ENCODE measurements around the gene ALKAL2. TPM values are rescaled to one million over a fixed set of nuclear protein-coding genes. Genes with fewer than 3 reads are reported as not detected.

The ALKAL2 gene
- total and polyA plus RNA-seq, 2 of the 13 experiments (the other 11 are each of a cell fraction or from before 2014, with no cell fraction given) = 0.22 to 1.7 TPM

GRCh38 chr2:263774-264492 is 24.0 kb downstream of the ALKAL2 start, which contains the start of gene SH3YL1 (continued):
- TF ChIP-seq ZHX1 (CRISPR knock-in tag; IDR thresholded peaks at IDR 0.05; ENCODE audit: low read depth) = 0 out of 2 replicates have a peak, but pooled peaks have one; percentile 30
- TF ChIP-seq ZNF737 (CRISPR knock-in tag; IDR thresholded peaks at IDR 0.05; ENCODE audit: borderline replicate concordance) = no peak
- TF ChIP-seq ZZZ3 (CRISPR knock-in tag; IDR thresholded peaks at IDR 0.05; ENCODE audit: borderline replicate concordance) = no peak
- 0 out of 2 replicates have a peak, but pooled peaks have one; percentile 9 for TF ChIP-seq SAFB2 (CRISPR knock-in tag; IDR thresholded peaks at IDR 0.05; ENCODE audit: borderline replicate concordance, low read depth)
- no peak for TF ChIP-seq TBX3 (IDR thresholded peaks at IDR 0.05; ENCODE audit: borderline replicate concordance)
- TF ChIP-seq SNAPC4 (CRISPR knock-in tag; IDR thresholded peaks at IDR 0.05) = no peak
- TF ChIP-seq ATF7 (IDR thresholded peaks at IDR 0.05) = no peak
- no peak for TF ChIP-seq ATF7 (CRISPR knock-in tag; IDR thresholded peaks at IDR 0.05)
- no peak for TF ChIP-seq UBTF (CRISPR knock-in tag; IDR thresholded peaks at IDR 0.05)
- TF ChIP-seq ATRX (CRISPR knock-in tag; IDR thresholded peaks at IDR 0.05; ENCODE audit: borderline replicate concordance) = no peak
- no peak for TF ChIP-seq ZSCAN20 (CRISPR knock-in tag; IDR thresholded peaks at IDR 0.05; ENCODE audit: borderline replicate concordance)
- no peak for TF ChIP-seq RARA (CRISPR knock-in tag; IDR thresholded peaks at IDR 0.05)
- 0 out of 2 replicates have a peak, but pooled peaks have one; percentile 11 for TF ChIP-seq ZBTB34 (CRISPR knock-in tag; IDR thresholded peaks at IDR 0.05)
- TF ChIP-seq ARNTL (CRISPR knock-in tag; IDR thresholded peaks at IDR 0.05) = no peak
- TF ChIP-seq ZMAT3 (CRISPR knock-in tag; conservative IDR thresholded peaks at IDR 0.05) = 0 out of 2 replicates have a peak, but pooled peaks have one; percentile 8
- TF ChIP-seq ZNF24 (IDR thresholded peaks at IDR 0.05) = no peak

Data from HepG2 (cell line).